ENCODE data around the gene TPM2.

DNA sequence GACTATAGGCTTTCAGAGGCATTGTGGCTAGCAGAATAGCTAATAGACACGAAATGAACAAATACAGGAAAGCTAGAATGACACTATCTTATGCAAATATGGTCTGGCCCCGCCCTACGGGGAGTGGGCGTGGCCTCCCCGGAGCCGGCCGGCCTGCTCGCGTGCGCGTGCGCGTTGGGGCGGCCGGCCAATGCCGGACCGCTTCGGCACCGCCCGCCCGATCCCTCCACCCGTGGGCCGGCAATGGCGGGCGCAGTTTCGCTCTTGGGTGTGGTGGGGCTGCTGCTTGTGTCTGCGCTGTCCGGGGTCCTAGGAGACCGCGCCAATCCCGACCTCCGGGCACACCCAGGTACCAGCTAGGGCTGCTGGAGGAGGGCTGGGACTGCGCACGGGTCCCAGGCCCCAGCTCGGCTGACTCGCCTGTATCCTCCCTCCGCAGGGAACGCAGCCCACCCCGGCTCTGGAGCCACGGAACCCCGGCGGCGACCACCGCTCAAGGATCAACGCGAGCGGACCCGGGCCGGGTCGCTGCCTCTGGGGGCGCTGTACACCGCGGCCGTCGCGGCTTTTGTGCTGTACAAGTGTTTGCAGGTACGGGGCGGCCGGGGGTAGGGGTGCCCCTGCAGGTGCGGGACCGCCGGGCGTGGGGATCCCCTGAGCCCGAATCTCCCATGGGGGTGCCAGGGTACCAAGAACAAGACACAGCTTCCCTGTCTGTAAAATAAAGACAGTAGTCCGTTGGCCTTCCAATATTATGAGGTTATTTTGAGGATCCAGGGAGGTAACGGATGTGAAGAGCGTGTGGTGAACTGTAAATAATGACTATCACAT is 31.4 kb downstream of the TPM2 start, which contains the start of gene CCDC107:
- no peak for TF ChIP-seq EZH2phosphoT487 (IDR thresholded peaks at IDR 0.05; ENCODE audit: borderline replicate concordance, low read length)
- TF ChIP-seq, protein P1, sequence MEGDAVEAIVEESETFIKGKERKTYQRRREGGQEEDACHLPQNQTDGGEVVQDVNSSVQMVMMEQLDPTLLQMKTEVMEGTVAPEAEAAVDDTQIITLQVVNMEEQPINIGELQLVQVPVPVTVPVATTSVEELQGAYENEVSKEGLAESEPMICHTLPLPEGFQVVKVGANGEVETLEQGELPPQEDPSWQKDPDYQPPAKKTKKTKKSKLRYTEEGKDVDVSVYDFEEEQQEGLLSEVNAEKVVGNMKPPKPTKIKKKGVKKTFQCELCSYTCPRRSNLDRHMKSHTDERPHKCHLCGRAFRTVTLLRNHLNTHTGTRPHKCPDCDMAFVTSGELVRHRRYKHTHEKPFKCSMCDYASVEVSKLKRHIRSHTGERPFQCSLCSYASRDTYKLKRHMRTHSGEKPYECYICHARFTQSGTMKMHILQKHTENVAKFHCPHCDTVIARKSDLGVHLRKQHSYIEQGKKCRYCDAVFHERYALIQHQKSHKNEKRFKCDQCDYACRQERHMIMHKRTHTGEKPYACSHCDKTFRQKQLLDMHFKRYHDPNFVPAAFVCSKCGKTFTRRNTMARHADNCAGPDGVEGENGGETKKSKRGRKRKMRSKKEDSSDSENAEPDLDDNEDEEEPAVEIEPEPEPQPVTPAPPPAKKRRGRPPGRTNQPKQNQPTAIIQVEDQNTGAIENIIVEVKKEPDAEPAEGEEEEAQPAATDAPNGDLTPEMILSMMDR (conservative IDR thresholded peaks at IDR 0.05; ENCODE audit: low read depth, low read length), result peak; percentile 57
- TF ChIP-seq EZH2 (IDR thresholded peaks at IDR 0.05; ENCODE audit: low read length, unreplicated experiment), result no peak
